ENCODE data around the gene CLCN4. TPM values are rescaled to one million over a fixed set of nuclear protein-coding genes. Genes with fewer than 3 reads are reported as not detected.

Gene CLCN4
- total RNA-seq, 1 donor: 14.1 TPM

- TF ChIP-seq, protein P1, sequence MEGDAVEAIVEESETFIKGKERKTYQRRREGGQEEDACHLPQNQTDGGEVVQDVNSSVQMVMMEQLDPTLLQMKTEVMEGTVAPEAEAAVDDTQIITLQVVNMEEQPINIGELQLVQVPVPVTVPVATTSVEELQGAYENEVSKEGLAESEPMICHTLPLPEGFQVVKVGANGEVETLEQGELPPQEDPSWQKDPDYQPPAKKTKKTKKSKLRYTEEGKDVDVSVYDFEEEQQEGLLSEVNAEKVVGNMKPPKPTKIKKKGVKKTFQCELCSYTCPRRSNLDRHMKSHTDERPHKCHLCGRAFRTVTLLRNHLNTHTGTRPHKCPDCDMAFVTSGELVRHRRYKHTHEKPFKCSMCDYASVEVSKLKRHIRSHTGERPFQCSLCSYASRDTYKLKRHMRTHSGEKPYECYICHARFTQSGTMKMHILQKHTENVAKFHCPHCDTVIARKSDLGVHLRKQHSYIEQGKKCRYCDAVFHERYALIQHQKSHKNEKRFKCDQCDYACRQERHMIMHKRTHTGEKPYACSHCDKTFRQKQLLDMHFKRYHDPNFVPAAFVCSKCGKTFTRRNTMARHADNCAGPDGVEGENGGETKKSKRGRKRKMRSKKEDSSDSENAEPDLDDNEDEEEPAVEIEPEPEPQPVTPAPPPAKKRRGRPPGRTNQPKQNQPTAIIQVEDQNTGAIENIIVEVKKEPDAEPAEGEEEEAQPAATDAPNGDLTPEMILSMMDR (IDR thresholded peaks at IDR 0.05; ENCODE audit: extremely low read depth, low read depth, low read length): no peak
- H3K27ac ChIP-seq (ENCODE audit: low read depth, low read length): no peak overlapping the region
- H2AFZ ChIP-seq (ENCODE audit: low read length): no peak overlapping the region
- no peaks in the 10 kb centered on the region for H3K79me2 ChIP-seq (ENCODE audit: insufficient read depth, low read length)
- no peaks in the 10 kb centered on the region for H3K36me3 ChIP-seq (ENCODE audit: insufficient read depth, low read length)
- no peak for DNase-seq (ENCODE audit: insufficient read length, low spot score, missing footprints)
- H3K4me2 ChIP-seq (ENCODE audit: insufficient read depth, low read length): no peak overlapping the region
- no peaks in the 10 kb centered on the region for H3K9me3 ChIP-seq (ENCODE audit: low read depth, low read length)
- H3K4me1 ChIP-seq (ENCODE audit: insufficient read depth, low read length): peaks cover 9% of the 10 kb centered on the region
- no peak overlapping the region for H3K4me3 ChIP-seq (ENCODE audit: insufficient read depth, low read length)
- no peaks in the 10 kb centered on the region for H4K20me1 ChIP-seq (ENCODE audit: insufficient read depth, low read length)
- no peaks in the 10 kb centered on the region for H3K27me3 ChIP-seq (ENCODE audit: insufficient read depth, low read length)
Observed at GRCh38 chrX:10168226-10168625, 11.5 kb downstream of the CLCN4 start.

GRCh38 chrX:10169175-10169574 is 12.4 kb downstream of the CLCN4 start:
- Histone ChIP-seq H3K79me2 (ENCODE audit: insufficient read depth, low read length) (no peaks in the 10 kb centered on the region), H3K4me3 (ENCODE audit: insufficient read depth, low read length) (no peak overlapping the region), H4K20me1 (ENCODE audit: insufficient read depth, low read length) (no peaks in the 10 kb centered on the region), H3K27ac (ENCODE audit: low read depth, low read length) (no peak overlapping the region), H3K4me2 (ENCODE audit: insufficient read depth, low read length) (no peak overlapping the region), H3K36me3 (ENCODE audit: insufficient read depth, low read length) (no peaks in the 10 kb centered on the region), H2AFZ (ENCODE audit: low read length) (no peak overlapping the region), H3K27me3 (ENCODE audit: insufficient read depth, low read length) (no peaks in the 10 kb centered on the region), H3K4me1 (ENCODE audit: insufficient read depth, low read length) (peaks cover 14% of the 10 kb centered on the region), H3K9me3 (ENCODE audit: low read depth, low read length) (no peaks in the 10 kb centered on the region)
- DNase-seq (ENCODE audit: insufficient read length, low spot score, missing footprints): no peak
- TF ChIP-seq, protein P1 (IDR thresholded peaks at IDR 0.05; ENCODE audit: extremely low read depth, low read depth, low read length): no peak

- H2AFZ ChIP-seq (ENCODE audit: low read length): no peak overlapping the region
- H3K4me1 ChIP-seq (ENCODE audit: insufficient read depth, low read length): peaks cover 14% of the 10 kb centered on the region
- H3K4me3 ChIP-seq (ENCODE audit: insufficient read depth, low read length): no peak overlapping the region
- no peaks in the 10 kb centered on the region for H3K36me3 ChIP-seq (ENCODE audit: insufficient read depth, low read length)
- H4K20me1 ChIP-seq (ENCODE audit: insufficient read depth, low read length): no peaks in the 10 kb centered on the region
- no peak overlapping the region for H3K27ac ChIP-seq (ENCODE audit: low read depth, low read length)
- TF ChIP-seq, protein P1 (IDR thresholded peaks at IDR 0.05; ENCODE audit: extremely low read depth, low read depth, low read length): no peak
- no peaks in the 10 kb centered on the region for H3K9me3 ChIP-seq (ENCODE audit: low read depth, low read length)
- DNase-seq (ENCODE audit: insufficient read length, low spot score, missing footprints): no peak
- H3K4me2 ChIP-seq (ENCODE audit: insufficient read depth, low read length): no peak overlapping the region
- H3K79me2 ChIP-seq (ENCODE audit: insufficient read depth, low read length): no peaks in the 10 kb centered on the region
- H3K27me3 ChIP-seq (ENCODE audit: insufficient read depth, low read length): no peaks in the 10 kb centered on the region
Observed at GRCh38 chrX:10171249-10171648, 14.5 kb downstream of the CLCN4 start.

GRCh38 chrX:10172877-10173276 is 16.1 kb downstream of the CLCN4 start:
- Histone ChIP-seq H2AFZ (ENCODE audit: low read length) (peak overlapping the region; percentile 70), H3K4me2 (ENCODE audit: insufficient read depth, low read length) (peak overlapping the region; percentile 64), H3K79me2 (ENCODE audit: insufficient read depth, low read length) (no peaks in the 10 kb centered on the region), H3K4me1 (ENCODE audit: insufficient read depth, low read length) (peaks cover 14% of the 10 kb centered on the region), H4K20me1 (ENCODE audit: insufficient read depth, low read length) (no peaks in the 10 kb centered on the region), H3K27me3 (ENCODE audit: insufficient read depth, low read length) (no peaks in the 10 kb centered on the region), H3K4me3 (ENCODE audit: insufficient read depth, low read length) (peak overlapping the region; percentile 50), H3K36me3 (ENCODE audit: insufficient read depth, low read length) (no peaks in the 10 kb centered on the region), H3K9me3 (ENCODE audit: low read depth, low read length) (no peaks in the 10 kb centered on the region), H3K27ac (ENCODE audit: low read depth, low read length) (peak overlapping the region; percentile 36)
- no peak for DNase-seq (ENCODE audit: insufficient read length, low spot score, missing footprints)
- TF ChIP-seq, protein P1 (IDR thresholded peaks at IDR 0.05; ENCODE audit: extremely low read depth, low read depth, low read length): no peak
